GM18508 (cell line): ENCODE results near the gene ICAM5.
"Not testable (repeated sequence)": the region's sequence is repeated elsewhere in the genome, so short reads cannot be mapped to it uniquely, and the experiment has no call there.

Experiments
- ATAC-seq: cut with Tn5 transposase; IDR thresholded peaks from one replicate; pipeline ENCODE4 v1.9.1; 2021; ENCODE audit warnings: moderate number of reproducible peaks; ENCODE audit not compliant: insufficient read depth, unreplicated experiment

ICAM5 gene

DNA sequence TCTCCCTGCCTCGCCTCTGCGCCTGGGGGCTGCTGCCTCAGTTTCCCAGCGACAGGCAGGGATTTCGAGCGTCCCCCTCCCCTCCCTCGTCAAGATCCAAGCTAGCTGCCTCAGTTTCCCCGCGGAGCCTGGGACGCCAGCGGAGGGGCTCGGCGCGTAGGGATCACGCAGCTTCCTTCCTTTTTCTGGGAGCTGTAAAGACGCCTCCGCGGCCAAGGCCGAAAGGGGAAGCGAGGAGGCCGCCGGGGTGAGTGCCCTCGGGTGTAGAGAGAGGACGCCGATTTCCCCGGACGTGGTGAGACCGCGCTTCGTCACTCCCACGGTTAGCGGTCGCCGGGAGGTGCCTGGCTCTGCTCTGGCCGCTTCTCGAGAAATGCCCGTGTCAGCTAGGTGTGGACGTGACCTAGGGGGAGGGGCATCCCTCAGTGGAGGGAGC is 19.6 kb upstream of the ICAM5 start:
- ATAC-seq = no peak

DNA sequence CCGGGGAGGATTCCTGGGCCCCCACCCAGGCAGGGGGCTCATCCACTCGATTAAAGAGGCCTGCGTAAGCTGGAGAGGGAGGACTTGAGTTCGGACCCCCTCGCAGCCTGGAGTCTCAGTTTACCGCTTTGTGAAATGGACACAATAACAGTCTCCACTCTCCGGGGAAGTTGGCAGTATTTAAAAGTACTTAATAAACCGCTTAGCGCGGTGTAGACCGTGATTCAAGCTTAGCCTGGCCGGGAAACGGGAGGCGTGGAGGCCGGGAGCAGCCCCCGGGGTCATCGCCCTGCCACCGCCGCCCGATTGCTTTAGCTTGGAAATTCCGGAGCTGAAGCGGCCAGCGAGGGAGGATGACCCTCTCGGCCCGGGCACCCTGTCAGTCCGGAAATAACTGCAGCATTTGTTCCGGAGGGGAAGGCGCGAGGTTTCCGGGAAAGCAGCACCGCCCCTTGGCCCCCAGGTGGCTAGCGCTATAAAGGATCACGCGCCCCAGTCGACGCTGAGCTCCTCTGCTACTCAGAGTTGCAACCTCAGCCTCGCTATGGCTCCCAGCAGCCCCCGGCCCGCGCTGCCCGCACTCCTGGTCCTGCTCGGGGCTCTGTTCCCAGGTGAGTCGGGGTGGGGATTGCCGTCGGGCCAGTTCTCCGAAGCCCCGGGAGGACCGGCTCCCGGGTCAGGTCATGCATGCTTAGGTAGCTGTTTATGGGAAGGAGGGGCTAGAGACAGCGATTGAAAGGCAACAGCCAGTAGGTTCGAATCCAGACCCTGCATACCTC is 18.9 kb upstream of the ICAM5 start, which contains the start of gene ICAM1:
TSS of gene ICAM1 (plus strand) at position 505 of the 779 bp plus-strand sequence. CDS start at position 545, 40 bp downstream.
- ATAC-seq = no peak

DNA sequence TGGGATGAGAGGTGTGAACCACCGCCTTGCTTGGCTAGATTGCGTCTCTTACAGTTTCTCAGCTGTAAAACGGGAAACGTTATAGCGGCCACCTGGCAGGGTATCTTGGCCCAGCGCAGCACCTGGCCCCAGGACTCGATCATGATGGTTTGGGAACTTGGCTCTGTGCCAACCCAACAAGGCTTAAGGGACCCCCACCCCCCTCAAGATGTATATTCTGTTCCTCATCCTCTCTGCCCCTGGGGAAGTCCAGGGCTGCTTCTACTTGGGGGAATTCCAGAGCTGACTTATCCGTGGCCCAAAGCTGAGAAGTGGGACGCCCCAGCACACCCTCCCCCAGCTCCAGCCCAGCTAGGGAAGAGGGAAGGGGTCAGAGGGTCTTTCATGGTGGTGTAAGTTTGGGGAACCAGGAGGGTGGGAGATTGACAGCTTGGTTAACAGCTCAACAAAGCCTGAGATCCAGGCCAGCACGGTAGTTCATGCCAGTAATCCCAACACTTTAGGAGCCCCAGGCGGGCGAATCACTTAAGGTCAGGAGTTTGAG is 18.1 kb upstream of the ICAM5 start:
- no peak for ATAC-seq

DNA sequence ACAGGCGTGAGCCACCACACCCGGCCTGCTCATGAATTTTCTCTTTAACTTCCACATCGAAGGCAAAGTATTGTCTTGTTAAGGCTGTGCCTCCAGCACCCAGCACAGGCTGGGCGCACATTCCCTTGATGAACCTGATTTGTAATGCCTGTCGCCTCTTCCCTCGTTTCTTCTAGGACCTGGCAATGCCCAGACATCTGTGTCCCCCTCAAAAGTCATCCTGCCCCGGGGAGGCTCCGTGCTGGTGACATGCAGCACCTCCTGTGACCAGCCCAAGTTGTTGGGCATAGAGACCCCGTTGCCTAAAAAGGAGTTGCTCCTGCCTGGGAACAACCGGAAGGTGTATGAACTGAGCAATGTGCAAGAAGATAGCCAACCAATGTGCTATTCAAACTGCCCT is 15.2 kb upstream of the ICAM5 start:
- no peak for ATAC-seq

DNA sequence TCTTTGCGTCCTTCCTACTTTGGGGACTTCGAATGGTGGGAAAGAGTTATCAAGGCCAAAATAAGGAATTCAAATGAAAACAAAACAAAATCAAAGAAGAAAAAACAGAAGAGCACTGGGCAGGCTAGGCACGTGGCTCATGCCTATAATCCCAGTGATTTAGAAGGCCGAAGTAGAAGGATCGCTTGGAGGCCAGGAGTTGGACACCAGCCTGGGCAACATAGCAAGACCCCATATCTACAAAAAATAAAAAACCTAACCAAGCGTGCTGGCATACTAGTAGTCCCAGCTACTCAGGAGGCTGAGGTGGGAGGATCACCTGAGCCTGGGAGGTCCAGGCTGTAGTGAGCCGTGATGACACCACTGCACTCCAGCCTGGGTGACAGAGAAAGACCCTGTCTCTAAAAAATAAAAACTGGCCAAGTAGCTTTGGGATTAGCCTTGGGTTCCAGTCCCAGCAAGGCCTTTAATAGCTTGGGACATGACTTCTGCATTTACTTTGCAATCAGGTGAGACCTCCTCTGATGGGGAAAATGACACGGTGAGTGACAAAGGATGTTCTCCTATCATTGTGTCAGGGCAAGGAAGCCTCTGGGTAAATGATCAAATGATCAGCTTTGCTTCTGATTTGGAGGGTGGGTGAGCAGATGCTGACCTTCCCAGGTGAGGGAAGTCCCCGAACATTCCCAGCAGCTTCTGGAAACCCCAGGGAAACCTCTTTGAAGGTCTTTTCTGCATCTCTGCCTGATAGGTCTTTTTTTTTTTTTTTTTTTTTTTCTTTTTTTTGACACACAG is 11.8 kb upstream of the ICAM5 start:
- ATAC-seq = no peak

DNA sequence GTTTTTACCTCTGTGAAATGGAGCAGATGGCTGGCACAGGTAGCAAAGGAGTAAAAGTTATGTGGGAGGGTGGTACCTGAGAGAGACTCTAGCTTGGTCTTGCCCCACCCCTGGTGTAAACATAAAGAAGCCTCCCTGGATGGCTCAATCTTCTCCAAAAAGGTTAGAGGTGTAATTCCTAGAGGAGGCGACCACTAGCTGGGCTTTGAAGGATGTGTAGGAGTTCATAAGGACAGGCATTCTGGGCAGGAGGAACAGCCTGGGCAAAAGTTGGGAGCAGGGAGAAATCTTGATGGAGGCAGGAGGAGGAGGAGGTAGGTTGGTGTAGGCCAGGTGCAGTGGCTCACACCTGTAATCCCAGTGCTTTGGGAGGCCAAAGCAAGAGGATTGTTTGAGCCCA is 10.8 kb upstream of the ICAM5 start:
- ATAC-seq = no peak

DNA sequence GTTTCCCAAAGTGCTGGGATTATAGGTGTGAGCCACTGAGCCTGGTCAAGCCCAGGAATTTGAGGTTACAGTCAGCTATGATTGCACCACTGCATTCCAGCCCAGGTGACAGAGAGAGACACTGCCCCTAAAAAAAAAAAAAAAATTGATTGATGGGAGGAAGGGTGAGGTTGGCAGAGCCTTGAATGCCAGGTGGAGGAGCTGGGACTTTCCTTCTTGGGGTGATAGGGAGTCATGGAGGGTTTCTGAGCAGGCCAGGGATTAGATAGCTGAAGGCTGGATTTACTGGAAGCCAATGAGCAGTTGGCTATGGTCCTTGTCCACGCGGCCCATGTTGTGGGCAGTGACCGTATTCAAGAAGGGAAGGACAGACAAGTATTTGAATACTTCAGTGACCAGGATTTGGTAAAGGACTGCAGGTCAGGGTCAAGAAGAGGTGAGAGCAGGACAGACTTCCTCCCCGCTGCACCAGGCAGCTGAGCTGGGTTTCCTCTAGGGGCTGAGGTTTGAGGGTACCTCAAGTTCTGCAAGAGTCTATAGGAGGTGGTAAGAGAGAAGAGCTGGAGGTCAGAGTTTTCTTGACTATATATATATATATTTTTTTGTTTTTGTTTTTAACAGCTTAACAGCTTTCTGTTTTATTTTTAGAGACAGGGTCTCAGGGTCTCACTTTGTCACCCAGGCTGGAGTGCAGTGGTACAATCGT is 9.9 kb upstream of the ICAM5 start:
- ATAC-seq = no peak

DNA sequence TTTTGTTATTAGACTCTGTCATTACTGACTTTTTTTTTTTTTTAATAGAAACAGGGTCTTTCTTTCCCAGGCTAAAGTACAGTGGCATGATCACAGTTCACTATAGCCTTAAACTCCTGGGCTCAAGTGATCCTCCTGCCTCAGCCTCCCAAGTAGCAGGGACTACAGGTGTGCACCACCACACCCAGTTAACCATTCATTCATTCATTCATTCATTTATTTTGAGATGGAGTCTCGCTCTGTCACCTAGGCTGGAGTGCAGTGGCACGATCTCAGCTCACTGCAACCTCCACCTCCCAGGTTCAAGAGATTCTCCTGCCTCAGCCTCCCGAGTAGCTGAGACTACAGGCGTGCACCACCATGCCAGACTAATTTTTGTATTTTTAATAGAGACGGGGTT is 7.7 kb upstream of the ICAM5 start:
- not testable (repeated sequence) for ATAC-seq

DNA sequence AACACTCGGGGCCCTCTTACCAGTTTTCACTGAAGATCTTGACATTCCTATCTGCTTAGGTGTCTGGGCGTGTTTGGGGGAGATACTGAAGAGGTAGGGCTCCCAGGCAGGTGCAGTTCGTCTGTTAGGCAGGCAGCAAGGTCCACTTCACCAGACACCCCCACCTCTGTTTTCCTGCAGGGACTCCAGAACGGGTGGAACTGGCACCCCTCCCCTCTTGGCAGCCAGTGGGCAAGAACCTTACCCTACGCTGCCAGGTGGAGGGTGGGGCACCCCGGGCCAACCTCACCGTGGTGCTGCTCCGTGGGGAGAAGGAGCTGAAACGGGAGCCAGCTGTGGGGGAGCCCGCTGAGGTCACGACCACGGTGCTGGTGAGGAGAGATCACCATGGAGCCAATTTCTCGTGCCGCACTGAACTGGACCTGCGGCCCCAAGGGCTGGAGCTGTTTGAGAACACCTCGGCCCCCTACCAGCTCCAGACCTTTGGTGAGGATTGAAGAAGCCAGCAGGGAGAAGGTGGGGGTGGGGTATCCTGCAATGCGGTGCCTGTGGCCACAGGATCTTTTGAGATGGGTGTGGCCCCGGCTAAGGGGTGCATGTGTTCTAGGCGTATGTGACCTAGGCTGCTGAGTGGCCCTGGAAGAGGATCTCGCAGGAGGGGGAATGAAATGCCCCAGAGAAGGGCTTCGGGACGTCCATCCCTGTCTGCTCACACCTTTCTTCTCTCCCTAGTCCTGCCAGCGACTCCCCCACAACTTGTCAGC is 6.3 kb upstream of the ICAM5 start:
- ATAC-seq = no peak

DNA sequence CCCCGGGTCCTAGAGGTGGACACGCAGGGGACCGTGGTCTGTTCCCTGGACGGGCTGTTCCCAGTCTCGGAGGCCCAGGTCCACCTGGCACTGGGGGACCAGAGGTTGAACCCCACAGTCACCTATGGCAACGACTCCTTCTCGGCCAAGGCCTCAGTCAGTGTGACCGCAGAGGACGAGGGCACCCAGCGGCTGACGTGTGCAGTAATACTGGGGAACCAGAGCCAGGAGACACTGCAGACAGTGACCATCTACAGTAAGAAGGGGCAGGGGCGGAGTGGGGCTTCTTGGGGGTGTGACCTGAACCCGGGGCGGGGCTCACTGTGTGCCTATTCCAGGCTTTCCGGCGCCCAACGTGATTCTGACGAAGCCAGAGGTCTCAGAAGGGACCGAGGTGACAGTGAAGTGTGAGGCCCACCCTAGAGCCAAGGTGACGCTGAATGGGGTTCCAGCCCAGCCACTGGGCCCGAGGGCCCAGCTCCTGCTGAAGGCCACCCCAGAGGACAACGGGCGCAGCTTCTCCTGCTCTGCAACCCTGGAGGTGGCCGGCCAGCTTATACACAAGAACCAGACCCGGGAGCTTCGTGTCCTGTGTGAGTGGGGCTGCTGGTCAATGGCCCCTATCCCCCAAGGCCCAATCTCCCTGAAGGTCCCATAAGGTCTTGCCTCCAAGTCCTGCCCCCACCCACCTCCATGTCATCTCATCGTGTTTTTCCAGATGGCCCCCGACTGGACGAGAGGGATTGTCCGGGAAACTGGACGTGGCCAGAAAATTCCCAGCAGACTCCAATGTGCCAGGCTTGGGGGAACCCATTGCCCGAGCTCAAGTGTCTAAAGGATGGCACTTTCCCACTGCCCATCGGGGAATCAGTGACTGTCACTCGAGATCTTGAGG is 5.4 kb upstream of the ICAM5 start:
- ATAC-seq = no peak

DNA sequence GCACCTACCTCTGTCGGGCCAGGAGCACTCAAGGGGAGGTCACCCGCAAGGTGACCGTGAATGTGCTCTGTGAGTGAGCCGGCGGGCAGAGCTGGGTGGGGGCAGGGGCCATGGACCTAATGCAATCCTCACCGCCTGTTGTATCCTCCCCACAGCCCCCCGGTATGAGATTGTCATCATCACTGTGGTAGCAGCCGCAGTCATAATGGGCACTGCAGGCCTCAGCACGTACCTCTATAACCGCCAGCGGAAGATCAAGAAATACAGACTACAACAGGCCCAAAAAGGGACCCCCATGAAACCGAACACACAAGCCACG is 4.8 kb upstream of the ICAM5 start:
- ATAC-seq = no peak

DNA sequence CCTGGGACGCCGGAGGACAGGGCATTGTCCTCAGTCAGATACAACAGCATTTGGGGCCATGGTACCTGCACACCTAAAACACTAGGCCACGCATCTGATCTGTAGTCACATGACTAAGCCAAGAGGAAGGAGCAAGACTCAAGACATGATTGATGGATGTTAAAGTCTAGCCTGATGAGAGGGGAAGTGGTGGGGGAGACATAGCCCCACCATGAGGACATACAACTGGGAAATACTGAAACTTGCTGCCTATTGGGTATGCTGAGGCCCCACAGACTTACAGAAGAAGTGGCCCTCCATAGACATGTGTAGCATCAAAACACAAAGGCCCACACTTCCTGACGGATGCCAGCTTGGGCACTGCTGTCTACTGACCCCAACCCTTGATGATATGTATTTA is 4.4 kb upstream of the ICAM5 start:
- ATAC-seq = no peak

DNA sequence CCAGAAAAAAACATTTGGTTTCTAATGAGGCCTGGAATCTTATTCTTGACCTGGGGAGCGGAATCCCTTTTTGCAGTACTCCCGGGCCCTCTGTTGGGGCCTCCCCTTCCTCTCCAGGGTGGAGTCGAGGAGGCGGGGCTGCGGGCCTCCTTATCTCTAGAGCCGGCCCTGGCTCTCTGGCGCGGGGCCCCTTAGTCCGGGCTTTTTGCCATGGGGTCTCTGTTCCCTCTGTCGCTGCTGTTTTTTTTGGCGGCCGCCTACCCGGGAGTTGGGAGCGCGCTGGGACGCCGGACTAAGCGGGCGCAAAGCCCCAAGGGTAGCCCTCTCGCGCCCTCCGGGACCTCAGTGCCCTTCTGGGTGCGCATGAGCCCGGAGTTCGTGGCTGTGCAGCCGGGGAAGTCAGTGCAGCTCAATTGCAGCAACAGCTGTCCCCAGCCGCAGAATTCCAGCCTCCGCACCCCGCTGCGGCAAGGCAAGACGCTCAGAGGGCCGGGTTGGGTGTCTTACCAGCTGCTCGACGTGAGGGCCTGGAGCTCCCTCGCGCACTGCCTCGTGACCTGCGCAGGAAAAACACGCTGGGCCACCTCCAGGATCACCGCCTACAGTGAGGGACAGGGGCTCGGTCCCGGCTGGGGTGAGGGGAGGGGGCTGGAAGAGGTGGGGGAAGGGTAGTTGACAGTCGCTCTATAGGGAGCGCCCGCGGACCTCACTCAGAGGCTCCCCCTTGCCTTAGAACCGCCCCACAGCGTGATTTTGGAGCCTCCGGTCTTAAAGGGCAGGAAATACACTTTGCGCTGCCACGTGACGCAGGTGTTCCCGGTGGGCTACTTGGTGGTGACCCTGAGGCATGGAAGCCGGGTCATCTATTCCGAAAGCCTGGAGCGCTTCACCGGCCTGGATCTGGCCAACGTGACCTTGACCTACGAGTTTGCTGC is 2.7 kb upstream of the ICAM5 start, which contains the start of gene ICAM4:
TSS of gene ICAM4 (plus strand) at position 153 of the 935 bp plus-strand sequence. CDS start at position 211, 58 bp downstream.
- ATAC-seq = no peak

DNA sequence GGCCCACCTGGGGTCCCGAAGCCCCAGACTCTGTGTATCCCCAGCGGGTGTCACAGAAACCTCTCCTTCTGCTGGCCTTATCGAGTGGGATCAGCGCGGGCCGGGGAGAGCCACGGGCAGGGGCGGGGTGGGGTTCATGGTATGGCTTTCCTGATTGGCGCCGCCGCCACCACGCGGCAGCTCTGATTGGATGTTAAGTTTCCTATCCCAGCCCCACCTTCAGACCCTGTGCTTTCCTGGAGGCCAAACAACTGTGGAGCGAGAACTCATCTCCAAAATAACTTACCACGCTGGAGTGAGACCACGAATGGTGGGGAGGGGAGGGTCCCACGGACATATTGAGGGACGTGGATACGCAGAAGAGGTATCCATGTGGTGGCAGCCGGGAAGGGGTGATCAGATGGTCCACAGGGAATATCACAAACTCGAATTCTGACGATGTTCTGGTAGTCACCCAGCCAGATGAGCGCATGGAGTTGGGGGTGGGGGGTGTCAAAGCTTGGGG is 1.0 kb upstream of the ICAM5 start:
- no peak for ATAC-seq

DNA sequence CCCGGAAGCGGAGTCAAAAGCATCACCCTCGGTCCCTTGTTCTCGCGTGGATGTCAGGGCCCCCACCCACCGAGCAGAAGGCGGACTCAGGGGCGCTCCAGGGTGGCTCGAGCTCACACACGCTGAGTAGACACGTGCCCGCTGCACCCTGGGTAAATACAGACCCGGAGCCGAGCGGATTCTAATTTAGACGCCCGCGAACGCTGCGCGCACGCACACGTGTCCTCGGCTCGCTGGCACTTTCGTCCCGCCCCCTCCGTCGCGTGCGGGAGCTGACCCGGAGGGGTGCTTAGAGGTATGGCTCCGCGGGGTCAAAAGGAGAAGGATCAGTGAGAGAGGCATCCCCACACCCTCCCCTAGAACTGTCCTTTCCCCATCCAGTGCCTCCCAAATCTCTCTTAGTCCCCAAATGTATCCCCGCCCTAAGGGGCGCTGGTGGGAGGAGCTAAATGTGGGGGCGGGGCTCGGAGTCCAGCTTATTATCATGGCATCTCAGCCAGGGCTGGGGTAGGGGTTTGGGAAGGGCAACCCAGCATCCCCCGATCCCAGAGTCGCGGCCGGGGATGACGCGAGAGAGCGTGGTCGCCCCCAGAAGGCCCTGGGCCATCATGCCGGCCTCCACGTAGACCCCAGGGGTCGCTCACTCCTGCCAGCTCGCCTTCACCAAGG is 451 bp upstream of the ICAM5 start:
- ATAC-seq = no peak

DNA sequence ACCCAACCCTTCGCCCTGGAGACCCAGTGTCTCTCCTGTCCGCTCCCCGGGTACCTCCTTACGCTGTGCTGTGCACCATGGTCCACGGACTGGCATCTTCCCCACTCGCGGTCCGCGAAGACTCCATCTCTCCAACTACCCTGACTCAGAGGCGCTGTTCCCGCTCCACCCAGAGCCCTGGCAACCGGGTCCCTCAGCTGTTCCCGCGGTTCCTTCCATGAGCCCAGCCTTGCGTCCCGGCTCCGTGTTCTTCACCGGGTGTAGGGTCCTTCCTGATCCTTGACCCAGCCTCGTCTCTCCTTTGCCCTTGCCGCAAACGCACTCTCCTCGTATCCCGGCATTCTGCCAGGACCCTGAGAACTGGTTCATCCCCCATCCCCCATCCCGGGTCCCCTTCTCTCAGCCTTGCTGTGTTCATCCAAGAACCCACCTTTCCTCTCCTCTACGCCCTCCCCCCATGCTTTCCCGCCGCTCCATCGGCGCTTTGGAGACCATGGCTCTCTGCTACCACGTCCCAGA is 664 bp downstream of the ICAM5 start:
- ATAC-seq = no peak
